NCI-H2227 (cell line): Measurements from ENCODE around the gene OMD.
"Not testable (repeated sequence)": the region's sequence is repeated elsewhere in the genome, so short reads cannot be mapped to it uniquely, and the experiment has no call there.

Source experiments
- DNase-seq: peaks from one replicate; lab custom pipeline; 2025; ENCODE audit not compliant: unreplicated experiment; lab: John Stamatoyannopoulos, UW

OMD gene

GRCh38 chr9:92422611-92423338 is 1.5 kb downstream of the OMD start:
- no peak for DNase-seq

GRCh38 chr9:92414566-92414965 is 9.7 kb downstream of the OMD start:
- DNase-seq, result no peak

- not testable (repeated sequence) for DNase-seq
Observed at GRCh38 chr9:92411157-92411556, 13.1 kb downstream of the OMD start.

GRCh38 chr9:92408747-92409478 is 15.4 kb downstream of the OMD start:
- DNase-seq, result no peak

- no peak for DNase-seq
Observed at GRCh38 chr9:92407818-92408217, 16.5 kb downstream of the OMD start.

- no peak for DNase-seq
Observed at GRCh38 chr9:92406477-92406876, 17.8 kb downstream of the OMD start.

- no peak for DNase-seq
Observed at GRCh38 chr9:92405818-92406217, 18.5 kb downstream of the OMD start.

- no peak for DNase-seq
Observed at GRCh38 chr9:92404042-92404836, 20.0 kb downstream of the OMD start, which contains the start of gene OGN. Gene OGN, minus strand, starts transcription at chr9:92404578. Its CDS starts 1,171 bp downstream, at chr9:92403407.

GRCh38 chr9:92402826-92403745 is 21.2 kb downstream of the OMD start:
- DNase-seq, result no peak

- no peak for DNase-seq
Observed at GRCh38 chr9:92402360-92402759, 21.9 kb downstream of the OMD start.

GRCh38 chr9:92397853-92398252 is 26.4 kb downstream of the OMD start:
- DNase-seq, result no peak

GRCh38 chr9:92395617-92396016 is 28.7 kb downstream of the OMD start:
- DNase-seq, result no peak

- no peak for DNase-seq
Observed at GRCh38 chr9:92393686-92394085, 30.6 kb downstream of the OMD start.

GRCh38 chr9:92392690-92393089 is 31.6 kb downstream of the OMD start:
- no peak for DNase-seq

GRCh38 chr9:92385953-92386352 is 38.3 kb downstream of the OMD start:
- DNase-seq, result no peak

GRCh38 chr9:92385477-92385876 is 38.8 kb downstream of the OMD start:
- no peak for DNase-seq

GRCh38 chr9:92385001-92385400 is 39.3 kb downstream of the OMD start:
- no peak for DNase-seq

- DNase-seq, result no peak
Observed at GRCh38 chr9:92384375-92384774, 39.9 kb downstream of the OMD start.

- DNase-seq, result no peak
Observed at GRCh38 chr9:92381775-92382174, 42.5 kb downstream of the OMD start.

- no peak for DNase-seq
Observed at GRCh38 chr9:92380603-92381002, 43.7 kb downstream of the OMD start.
